HG03139 (cell line): ENCODE data around the gene TLR8.
"Not testable (repeated sequence)": the region's sequence is repeated elsewhere in the genome, so short reads cannot be mapped to it uniquely, and the experiment has no call there.

Source experiments
- ATAC-seq: cut with Tn5 transposase; IDR thresholded peaks from one replicate; pipeline ENCODE4 v1.9.1; 2021; ENCODE audit not compliant: unreplicated experiment

Gene TLR8

GRCh38 chrX:12946406-12946805 is 40.0 kb downstream of the TLR8 start:
- ATAC-seq: no peak

GRCh38 chrX:12946838-12947544 is 40.6 kb downstream of the TLR8 start:
- no peak for ATAC-seq

GRCh38 chrX:12947545-12948235 is 41.3 kb downstream of the TLR8 start:
- no peak for ATAC-seq

GRCh38 chrX:12948495-12948894 is 42.1 kb downstream of the TLR8 start:
- ATAC-seq: no peak

GRCh38 chrX:12949205-12949926 is 42.9 kb downstream of the TLR8 start:
- ATAC-seq: no peak

GRCh38 chrX:12949927-12950656 is 43.7 kb downstream of the TLR8 start:
- ATAC-seq: peak; percentile 45

- ATAC-seq: peak; percentile 51
Observed at GRCh38 chrX:12950851-12951594, 44.6 kb downstream of the TLR8 start.

- no peak for ATAC-seq
Observed at GRCh38 chrX:12951595-12951975, 45.2 kb downstream of the TLR8 start.

GRCh38 chrX:12953420-12953819 is 47.0 kb downstream of the TLR8 start:
- no peak for ATAC-seq

- no peak for ATAC-seq
Observed at GRCh38 chrX:12954376-12954775, 48.0 kb downstream of the TLR8 start.

GRCh38 chrX:12954981-12955380 is 48.6 kb downstream of the TLR8 start:
- ATAC-seq: no peak

GRCh38 chrX:12955882-12956703 is 49.7 kb downstream of the TLR8 start:
- ATAC-seq: no peak

- peak; percentile 57 for ATAC-seq
Observed at GRCh38 chrX:12956704-12957534, 50.5 kb downstream of the TLR8 start.

- ATAC-seq: no peak
Observed at GRCh38 chrX:12958059-12958458, 51.6 kb downstream of the TLR8 start.

- ATAC-seq: no peak
Observed at GRCh38 chrX:12958461-12958860, 52.0 kb downstream of the TLR8 start.

GRCh38 chrX:12961196-12961718 is 54.8 kb downstream of the TLR8 start:
- ATAC-seq: no peak

- no peak for ATAC-seq
Observed at GRCh38 chrX:12962041-12962504, 55.7 kb downstream of the TLR8 start.

- ATAC-seq: not testable (repeated sequence)
Observed at GRCh38 chrX:12963210-12963850, 56.9 kb downstream of the TLR8 start.
